GM18505 (cell line): ENCODE measurements around the gene CIAO3.
"Not testable (repeated sequence)": the region's sequence is repeated elsewhere in the genome, so short reads cannot be mapped to it uniquely, and the experiment has no call there.

Source experiments
- ATAC-seq: cut with Tn5 transposase; IDR thresholded peaks from one replicate; pipeline ENCODE4 v1.9.1; 2021; ENCODE audit not compliant: unreplicated experiment
- POLR2A ChIP-seq: IDR thresholded peaks from 4 replicates; pipeline ENCODE4 v1.6.1; 2011; ENCODE audit warnings: borderline replicate concordance; ENCODE audit not compliant: insufficient read depth, insufficient read length; ENCODE audit errors: extremely low read depth

Gene CIAO3

GRCh38 chr16:716768-717325, 23.9 kb downstream of the CIAO3 start:
- TF ChIP-seq POLR2A: no peak
- no peak for ATAC-seq

GRCh38 chr16:716200-716568, 24.6 kb downstream of the CIAO3 start:
- ATAC-seq: no peak
- no peak for TF ChIP-seq POLR2A

GRCh38 chr16:715477-716199, 25.2 kb downstream of the CIAO3 start:
- ATAC-seq: peak; percentile 16
- no peak for TF ChIP-seq POLR2A

DNA sequence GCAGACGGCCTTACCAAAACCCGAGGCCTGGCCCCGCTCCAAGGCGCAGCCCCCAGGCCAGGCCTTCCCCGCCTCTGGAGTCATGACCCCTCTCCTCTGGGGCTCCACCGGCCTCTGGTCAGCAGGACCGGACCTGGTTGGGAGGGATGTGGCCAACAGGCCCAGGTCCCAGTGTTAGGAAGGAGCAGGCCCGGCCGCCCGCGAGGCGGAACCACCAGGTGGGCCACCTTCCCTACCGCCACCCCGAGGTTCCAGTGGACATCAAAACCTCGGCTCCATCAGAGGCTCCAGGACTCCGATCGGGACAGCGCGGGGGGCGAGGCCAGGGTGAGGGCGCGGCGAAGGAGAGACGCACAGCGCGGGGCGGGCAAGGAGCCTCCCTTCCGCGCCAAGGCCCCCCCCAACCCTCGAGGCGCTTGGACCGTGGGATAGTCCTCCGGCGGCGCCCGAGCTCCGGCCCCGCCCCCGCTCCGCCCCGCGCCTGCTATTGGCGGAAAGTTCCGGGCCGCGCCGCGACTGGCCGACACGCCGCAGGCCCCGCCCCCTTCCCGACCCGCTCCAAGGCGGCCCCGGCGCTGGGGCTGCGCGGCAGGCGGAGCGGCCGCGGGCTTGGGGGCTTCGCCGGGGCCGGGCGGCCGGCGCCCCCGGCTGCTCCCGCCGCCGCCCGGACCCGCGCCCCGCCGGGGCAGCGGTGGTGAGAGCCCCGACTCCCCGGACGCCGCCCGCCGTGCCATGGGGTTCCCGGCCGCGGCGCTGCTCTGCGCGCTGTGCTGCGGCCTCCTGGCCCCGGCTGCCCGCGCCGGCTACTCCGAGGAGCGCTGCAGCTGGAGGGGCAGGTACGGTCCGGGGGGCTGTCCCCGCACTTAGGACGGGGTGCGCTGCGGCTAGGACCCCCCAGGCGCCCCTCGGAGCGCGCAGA, 26.0 kb downstream of the CIAO3 start, which contains the start of gene METRN:
TSS of gene METRN (plus strand) at position 561 of the 919 bp plus-strand sequence. CDS start at position 733, 172 bp downstream.
- ATAC-seq: peak; percentile 57
- no peak for TF ChIP-seq POLR2A

DNA sequence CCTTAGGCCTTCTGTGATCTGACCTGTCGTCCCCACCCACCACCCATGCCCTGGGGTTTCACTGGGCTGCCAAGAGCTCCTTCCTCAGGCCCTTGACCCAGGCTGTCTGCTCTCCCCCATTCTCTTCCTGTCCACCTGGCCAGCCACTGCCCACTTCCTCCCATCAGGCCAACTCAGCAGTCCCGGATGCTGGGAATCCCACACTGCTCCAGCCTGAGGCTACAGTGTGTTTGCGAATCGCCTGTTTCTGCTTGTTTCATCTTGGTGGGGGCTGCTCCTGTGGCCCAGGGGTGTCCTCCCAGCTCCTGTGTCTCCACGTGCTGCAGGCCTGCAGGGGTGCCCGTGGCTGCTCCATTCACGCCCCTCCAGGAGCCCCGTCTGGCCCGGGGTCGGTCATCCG, 26.7 kb downstream of the CIAO3 start:
- ATAC-seq: no peak
- no peak for TF ChIP-seq POLR2A

- ATAC-seq: not testable (repeated sequence)
Measured at GRCh38 chr16:712740-713250, 28.0 kb downstream of the CIAO3 start.

GRCh38 chr16:711548-712320, 29.1 kb downstream of the CIAO3 start:
- ATAC-seq: no peak
- TF ChIP-seq POLR2A: no peak

- ATAC-seq: no peak
- no peak for TF ChIP-seq POLR2A
Measured at GRCh38 chr16:711084-711483, 29.7 kb downstream of the CIAO3 start.

- TF ChIP-seq POLR2A: no peak
- ATAC-seq: no peak
Measured at GRCh38 chr16:710500-711075, 30.2 kb downstream of the CIAO3 start.

- ATAC-seq: no peak
Measured at GRCh38 chr16:709566-710499, 31.0 kb downstream of the CIAO3 start.

DNA sequence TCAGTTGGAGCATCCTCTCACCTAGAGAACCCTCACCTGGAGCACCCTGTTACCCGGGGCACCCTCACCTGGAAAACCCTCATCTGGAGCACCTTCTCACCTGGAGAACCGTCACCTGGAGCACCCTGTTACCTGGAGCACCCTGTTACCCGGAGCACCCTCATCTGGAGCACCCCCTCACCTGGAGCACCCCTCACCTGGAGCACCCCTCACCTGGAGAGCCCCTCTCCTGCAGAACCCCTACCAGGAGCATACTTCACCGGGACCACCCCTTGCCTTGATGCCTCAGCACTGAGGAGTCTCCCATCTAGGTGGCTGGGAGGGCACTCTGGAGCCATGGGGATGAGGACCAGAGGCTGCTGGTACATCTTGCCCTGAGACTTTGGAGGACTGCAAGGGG, 31.8 kb downstream of the CIAO3 start:
- ATAC-seq: no peak

More at GRCh38 chr16:709566-710499, 31.0 kb downstream of the CIAO3 start:
- TF ChIP-seq POLR2A: no peak

More for the DNA sequence above, 31.8 kb downstream of the CIAO3 start:
- no peak for TF ChIP-seq POLR2A
